ENCODE measurements around the gene FHOD3. TPM values are rescaled to one million over a fixed set of nuclear protein-coding genes. Genes with fewer than 3 reads are reported as not detected.
"Not testable (repeated sequence)": the region's sequence is repeated elsewhere in the genome, so short reads cannot be mapped to it uniquely, and the experiment has no call there.

The FHOD3 gene
- total RNA-seq, 1 donor from 2014 or later, result 311 TPM

GRCh38 chr18:36792634-36793283 is 495.2 kb downstream of the FHOD3 start:
- DNase-seq (ENCODE audit: low spot score), result no peak
- intact Hi-C loops (cut with DNase I), result no loop called here

- intact Hi-C loops (cut with DNase I), result no loop called here
- DNase-seq (ENCODE audit: low spot score), result no peak
These were observed 501.4 kb downstream of the FHOD3 start for GRCh38 chr18:36798738-36799473.

- no peak for DNase-seq (ENCODE audit: low spot score)
- intact Hi-C loops (cut with DNase I), result loop anchor here (5.0 to 10.0 kb wide), 2 partner anchors 118 to 700 kb away; no protein-coding TSS in a partner anchor
These were observed 507.6 kb downstream of the FHOD3 start for GRCh38 chr18:36805105-36805504.

- no peak for DNase-seq (ENCODE audit: low spot score)
- intact Hi-C loops (cut with DNase I), result loop anchor here (5.0 to 10.0 kb wide), 2 partner anchors 121 to 704 kb away; no protein-coding TSS in a partner anchor
These were observed 511.2 kb downstream of the FHOD3 start for GRCh38 chr18:36808681-36809080.

- intact Hi-C loops (cut with DNase I), result loop anchor here (5.0 to 10.0 kb wide), 3 partner anchors 122 to 705 kb away; no protein-coding TSS in a partner anchor
- DNase-seq (ENCODE audit: low spot score), result no peak
These were observed 512.3 kb downstream of the FHOD3 start for GRCh38 chr18:36809590-36810381.

- no peak for DNase-seq (ENCODE audit: low spot score)
- intact Hi-C loops (cut with DNase I), result loop anchor here (5.0 kb wide), 1 partner anchor 519 kb away; no protein-coding TSS in a partner anchor
These were observed 513.9 kb downstream of the FHOD3 start for GRCh38 chr18:36811430-36811829.

GRCh38 chr18:36811955-36812354 is 514.4 kb downstream of the FHOD3 start:
- no peak for DNase-seq (ENCODE audit: low spot score)
- intact Hi-C loops (cut with DNase I), result loop anchor here (5.0 kb wide), 1 partner anchor 520 kb away; no protein-coding TSS in a partner anchor

- intact Hi-C loops (cut with DNase I), result loop anchor here (5.0 kb wide), 1 partner anchor 520 kb away; no protein-coding TSS in a partner anchor
These were observed 515.2 kb downstream of the FHOD3 start for GRCh38 chr18:36812678-36813077.

GRCh38 chr18:36813101-36813775 is 515.7 kb downstream of the FHOD3 start:
- no peak for DNase-seq (ENCODE audit: low spot score)
- intact Hi-C loops (cut with DNase I), result loop anchor here (5.0 kb wide), 1 partner anchor 521 kb away; no protein-coding TSS in a partner anchor

More at GRCh38 chr18:36812678-36813077, 515.2 kb downstream of the FHOD3 start:
- no peak for DNase-seq (ENCODE audit: low spot score)

- no peak for DNase-seq (ENCODE audit: low spot score)
- intact Hi-C loops (cut with DNase I), result loop anchor here (5.0 kb wide), 1 partner anchor 522 kb away; no protein-coding TSS in a partner anchor
These were observed 516.3 kb downstream of the FHOD3 start for GRCh38 chr18:36813824-36814223.

GRCh38 chr18:36814994-36815393 is 517.5 kb downstream of the FHOD3 start:
- no peak for DNase-seq (ENCODE audit: low spot score)
- intact Hi-C loops (cut with DNase I), result loop anchor here (5.0 kb wide), 1 partner anchor 523 kb away; no protein-coding TSS in a partner anchor

- DNase-seq (ENCODE audit: low spot score); intact Hi-C loops (cut with DNase I): not testable (repeated sequence)
These were observed 518.6 kb downstream of the FHOD3 start for GRCh38 chr18:36816096-36816495.

- intact Hi-C loops (cut with DNase I), result no loop called here
- DNase-seq (ENCODE audit: low spot score), result no peak
These were observed 519.5 kb downstream of the FHOD3 start for GRCh38 chr18:36817039-36817438.

- intact Hi-C loops (cut with DNase I), result no loop called here
These were observed 521.1 kb downstream of the FHOD3 start for GRCh38 chr18:36818652-36819051.

GRCh38 chr18:36819621-36820020 is 522.1 kb downstream of the FHOD3 start:
- no peak for DNase-seq (ENCODE audit: low spot score)
- intact Hi-C loops (cut with DNase I), result no loop called here

More at GRCh38 chr18:36818652-36819051, 521.1 kb downstream of the FHOD3 start:
- no peak for DNase-seq (ENCODE audit: low spot score)

- DNase-seq (ENCODE audit: low spot score), result no peak
- intact Hi-C loops (cut with DNase I), result no loop called here
These were observed 524.2 kb downstream of the FHOD3 start for GRCh38 chr18:36821681-36822080.

GRCh38 chr18:36825526-36825925 is 528.0 kb downstream of the FHOD3 start:
- no peak for DNase-seq (ENCODE audit: low spot score)
- intact Hi-C loops (cut with DNase I), result no loop called here

- intact Hi-C loops (cut with DNase I), result no loop called here
- DNase-seq (ENCODE audit: low spot score), result no peak
These were observed 529.0 kb downstream of the FHOD3 start for GRCh38 chr18:36826556-36826955.

- DNase-seq (ENCODE audit: low spot score), result no peak
- intact Hi-C loops (cut with DNase I), result no loop called here
These were observed 530.7 kb downstream of the FHOD3 start for GRCh38 chr18:36828157-36828629.

Data from cardiac septum (tissue), 1 donor.